NB4 (cell line): ENCODE data around the gene CLEC1A.

ENCODE experiments used
- DNase-seq: peaks from one replicate; pipeline ENCODE4 v3.0.0; 2010; ENCODE audit warnings: low read depth
- H3K4me3 ChIP-seq: one replicate; pipeline ENCODE4 v1.5.1; 2011; ENCODE audit warnings: mild to moderate bottlenecking, low read depth, low read length, moderate library complexity
- MAX ChIP-seq: IDR thresholded peaks from 2 replicates; pipeline ENCODE4 v1.6.1; 2011; ENCODE audit warnings: low read depth, low read length
- MYC ChIP-seq: IDR thresholded peaks from 2 replicates; pipeline ENCODE4 v1.6.1; 2011; ENCODE audit warnings: low read depth, low read length
- POLR2A ChIP-seq: IDR thresholded peaks from 2 replicates; pipeline ENCODE4 v1.6.1; 2011; ENCODE audit warnings: mild to moderate bottlenecking; ENCODE audit not compliant: insufficient read length; ENCODE audit errors: extremely low read depth
- TF ChIP-seq, protein P1 (sequence below): IDR thresholded peaks from one replicate; pipeline ENCODE4 v1.5.1; 2012; ENCODE audit warnings: low read depth, low read length

The CLEC1A gene

GRCh38 chr12:10042167-10042566 lies 56.6 kb downstream of the CLEC1A start:
- no peak overlapping the region for H3K4me3 ChIP-seq
- no peak for TF ChIP-seq POLR2A
- TF ChIP-seq MAX, result no peak
- no peak for TF ChIP-seq MYC
- TF ChIP-seq, protein P1, sequence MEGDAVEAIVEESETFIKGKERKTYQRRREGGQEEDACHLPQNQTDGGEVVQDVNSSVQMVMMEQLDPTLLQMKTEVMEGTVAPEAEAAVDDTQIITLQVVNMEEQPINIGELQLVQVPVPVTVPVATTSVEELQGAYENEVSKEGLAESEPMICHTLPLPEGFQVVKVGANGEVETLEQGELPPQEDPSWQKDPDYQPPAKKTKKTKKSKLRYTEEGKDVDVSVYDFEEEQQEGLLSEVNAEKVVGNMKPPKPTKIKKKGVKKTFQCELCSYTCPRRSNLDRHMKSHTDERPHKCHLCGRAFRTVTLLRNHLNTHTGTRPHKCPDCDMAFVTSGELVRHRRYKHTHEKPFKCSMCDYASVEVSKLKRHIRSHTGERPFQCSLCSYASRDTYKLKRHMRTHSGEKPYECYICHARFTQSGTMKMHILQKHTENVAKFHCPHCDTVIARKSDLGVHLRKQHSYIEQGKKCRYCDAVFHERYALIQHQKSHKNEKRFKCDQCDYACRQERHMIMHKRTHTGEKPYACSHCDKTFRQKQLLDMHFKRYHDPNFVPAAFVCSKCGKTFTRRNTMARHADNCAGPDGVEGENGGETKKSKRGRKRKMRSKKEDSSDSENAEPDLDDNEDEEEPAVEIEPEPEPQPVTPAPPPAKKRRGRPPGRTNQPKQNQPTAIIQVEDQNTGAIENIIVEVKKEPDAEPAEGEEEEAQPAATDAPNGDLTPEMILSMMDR, result no peak
- DNase-seq, result no peak

- DNase-seq, result peak; percentile 25
- TF ChIP-seq POLR2A, result no peak
- TF ChIP-seq, protein P1, result peak; percentile 13
- no peak overlapping the region for H3K4me3 ChIP-seq
Measured at GRCh38 chr12:10033783-10034545, 64.8 kb downstream of the CLEC1A start.

GRCh38 chr12:10031771-10032175 lies 67.0 kb downstream of the CLEC1A start:
- no peak for DNase-seq
- H3K4me3 ChIP-seq, result no peak overlapping the region
- TF ChIP-seq MYC (no peak), MAX (no peak)
- TF ChIP-seq, protein P1, result no peak

DNA sequence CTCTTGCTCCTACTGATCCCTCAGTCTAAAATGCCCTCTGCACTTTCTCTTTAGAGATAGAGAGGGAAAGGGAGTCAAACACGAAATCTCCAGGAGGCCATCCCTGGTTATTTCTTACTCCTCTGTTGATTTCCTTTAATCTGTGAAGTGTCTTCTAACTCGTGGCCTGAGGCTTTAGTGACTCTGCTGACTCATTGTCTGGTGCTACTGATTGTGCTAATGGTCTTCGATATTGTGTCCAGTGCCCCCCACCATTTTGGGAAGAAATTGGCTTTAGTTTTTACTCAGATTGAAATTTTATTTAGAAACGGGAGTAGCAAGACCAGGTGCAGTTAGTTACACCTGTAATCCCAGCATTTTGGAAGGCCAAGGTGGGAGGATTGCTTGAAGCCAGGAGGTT lies 67.5 kb downstream of the CLEC1A start:
- no peak overlapping the region for H3K4me3 ChIP-seq
- TF ChIP-seq, protein P1, result no peak
- TF ChIP-seq POLR2A, result no peak
- TF ChIP-seq MYC, result no peak
- TF ChIP-seq MAX, result no peak
- DNase-seq, result no peak

- no peak for DNase-seq
- TF ChIP-seq, protein P1, result no peak
- no peak for TF ChIP-seq POLR2A
- no peak for TF ChIP-seq MAX
- no peak within 1 kb of the TSS for H3K4me3 ChIP-seq
Measured at GRCh38 chr12:10030446-10030845, 68.3 kb downstream of the CLEC1A start, which contains the start of gene CLEC9A. TSS of gene CLEC9A (plus strand) at chr12:10030682. CDS start at chr12:10052688, 22,006 bp downstream.
